GM10266 (cell line): ENCODE measurements around the gene DAP.

Experiments used
- DNase-seq: peaks from one replicate; pipeline ENCODE4 v3.0.0; 2012; ENCODE audit errors: extremely low spot score
- TF ChIP-seq, protein P1 (sequence below): IDR thresholded peaks from 2 replicates; pipeline ENCODE4 v1.5.1; 2012; ENCODE audit warnings: mild to moderate bottlenecking, low read depth; ENCODE audit not compliant: control insufficient read depth, insufficient read depth; ENCODE audit errors: missing control alignments

Gene DAP

DNA sequence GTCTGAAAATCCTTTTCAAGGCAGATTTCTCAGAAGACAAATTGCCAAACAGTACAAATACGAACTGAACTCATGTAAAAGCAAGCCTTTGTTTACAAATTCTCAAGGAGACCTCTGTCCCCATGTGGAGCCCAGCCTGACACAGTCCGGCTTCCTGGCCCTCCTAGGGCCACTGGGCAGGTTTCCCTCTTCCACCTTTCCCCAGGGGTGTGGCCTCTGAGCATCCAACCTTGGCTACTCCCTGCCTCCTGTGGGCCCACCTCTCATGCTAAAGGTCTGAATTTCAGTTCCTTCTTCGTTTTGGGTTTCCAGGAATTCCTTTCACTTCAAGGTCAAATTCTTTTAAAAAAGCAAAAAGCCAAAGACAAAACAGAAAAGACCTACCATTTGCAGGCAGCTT, 10.1 kb downstream of the DAP start:
- TF ChIP-seq, protein P1, sequence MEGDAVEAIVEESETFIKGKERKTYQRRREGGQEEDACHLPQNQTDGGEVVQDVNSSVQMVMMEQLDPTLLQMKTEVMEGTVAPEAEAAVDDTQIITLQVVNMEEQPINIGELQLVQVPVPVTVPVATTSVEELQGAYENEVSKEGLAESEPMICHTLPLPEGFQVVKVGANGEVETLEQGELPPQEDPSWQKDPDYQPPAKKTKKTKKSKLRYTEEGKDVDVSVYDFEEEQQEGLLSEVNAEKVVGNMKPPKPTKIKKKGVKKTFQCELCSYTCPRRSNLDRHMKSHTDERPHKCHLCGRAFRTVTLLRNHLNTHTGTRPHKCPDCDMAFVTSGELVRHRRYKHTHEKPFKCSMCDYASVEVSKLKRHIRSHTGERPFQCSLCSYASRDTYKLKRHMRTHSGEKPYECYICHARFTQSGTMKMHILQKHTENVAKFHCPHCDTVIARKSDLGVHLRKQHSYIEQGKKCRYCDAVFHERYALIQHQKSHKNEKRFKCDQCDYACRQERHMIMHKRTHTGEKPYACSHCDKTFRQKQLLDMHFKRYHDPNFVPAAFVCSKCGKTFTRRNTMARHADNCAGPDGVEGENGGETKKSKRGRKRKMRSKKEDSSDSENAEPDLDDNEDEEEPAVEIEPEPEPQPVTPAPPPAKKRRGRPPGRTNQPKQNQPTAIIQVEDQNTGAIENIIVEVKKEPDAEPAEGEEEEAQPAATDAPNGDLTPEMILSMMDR = no peak
- DNase-seq = no peak

DNA sequence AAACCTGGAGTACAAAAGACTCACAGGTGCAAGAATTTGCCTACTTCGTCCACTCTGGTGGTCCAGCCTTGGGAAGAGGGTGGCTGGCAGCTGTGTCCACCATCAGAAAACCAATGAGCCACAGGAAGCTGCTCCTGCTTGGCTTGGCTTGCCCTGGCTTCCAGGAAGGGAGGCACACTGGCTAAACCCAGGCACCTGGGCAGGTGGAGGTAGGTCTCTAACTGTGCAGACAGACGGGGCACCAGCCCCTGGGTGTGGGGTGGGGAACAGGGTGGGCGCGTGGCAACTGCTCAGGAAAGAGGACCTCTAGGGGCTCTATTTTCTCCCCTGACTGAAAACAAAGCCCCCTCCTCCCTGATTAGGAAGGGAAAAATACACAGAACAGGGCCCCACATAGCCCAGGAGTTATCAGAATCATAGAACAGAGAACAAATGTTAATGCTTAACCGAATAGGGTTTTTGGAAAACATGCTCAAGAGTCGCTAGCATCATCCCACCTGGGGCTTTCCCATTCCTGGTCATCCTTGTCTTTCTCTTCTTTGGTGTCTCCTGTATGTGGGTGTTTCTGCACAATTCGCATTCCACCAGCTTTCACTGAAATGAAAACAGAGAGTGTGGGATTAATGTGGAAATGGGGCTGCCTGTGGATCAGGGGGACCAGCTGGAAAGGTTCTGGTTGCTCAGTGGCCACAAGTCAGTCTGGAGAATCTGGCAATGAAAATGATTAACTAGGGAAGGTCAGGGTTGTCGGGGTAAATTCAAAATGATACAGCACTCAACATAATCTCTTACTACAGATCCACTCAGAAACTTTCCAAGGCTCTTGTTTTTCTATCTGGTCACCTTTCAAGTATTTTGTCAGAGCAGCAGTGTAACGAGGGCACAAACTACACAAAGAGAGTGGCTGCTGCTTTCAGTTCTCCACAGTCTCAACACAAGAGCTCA, 13.1 kb downstream of the DAP start:
- TF ChIP-seq, protein P1 = no peak
- no peak for DNase-seq

DNA sequence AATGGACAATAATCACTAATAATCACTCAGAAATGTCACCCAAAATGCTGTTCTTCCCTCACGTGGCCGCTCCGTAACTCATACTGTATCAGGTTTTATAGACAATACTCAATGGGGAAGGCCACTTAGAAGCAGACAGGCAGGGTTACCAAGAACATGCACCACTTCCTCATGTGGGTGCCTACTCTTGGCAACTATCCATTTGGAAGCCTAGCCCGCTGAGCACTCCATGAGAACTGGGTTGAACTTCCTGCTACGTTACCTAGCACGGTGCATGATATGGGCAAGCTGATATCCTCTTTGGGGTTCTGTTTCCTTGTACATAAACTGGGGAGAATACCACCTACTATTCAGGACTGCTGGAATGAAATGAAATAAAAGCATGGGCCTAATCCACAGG, 14.3 kb downstream of the DAP start:
- DNase-seq = no peak
- TF ChIP-seq, protein P1 = no peak

DNA sequence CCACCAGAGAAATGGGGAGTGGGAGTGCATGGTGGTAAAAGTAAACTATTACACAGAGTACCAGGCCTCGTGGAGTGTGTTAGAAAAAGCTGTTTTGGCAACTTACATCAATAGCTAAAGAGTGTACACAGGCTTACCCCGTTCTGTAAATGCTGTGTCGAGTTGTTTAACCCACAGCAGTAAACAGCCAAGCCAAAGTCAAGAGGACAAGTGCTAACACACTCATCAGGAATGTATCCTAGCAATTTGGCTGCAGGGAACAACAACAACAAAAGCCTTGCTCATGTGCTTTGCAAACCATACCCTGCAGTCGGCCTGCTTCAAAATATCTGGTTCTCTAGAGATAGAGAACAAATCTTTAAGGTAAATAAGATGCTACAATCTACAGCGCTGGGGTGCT, 15.9 kb downstream of the DAP start:
- TF ChIP-seq, protein P1 = no peak
- no peak for DNase-seq

DNA sequence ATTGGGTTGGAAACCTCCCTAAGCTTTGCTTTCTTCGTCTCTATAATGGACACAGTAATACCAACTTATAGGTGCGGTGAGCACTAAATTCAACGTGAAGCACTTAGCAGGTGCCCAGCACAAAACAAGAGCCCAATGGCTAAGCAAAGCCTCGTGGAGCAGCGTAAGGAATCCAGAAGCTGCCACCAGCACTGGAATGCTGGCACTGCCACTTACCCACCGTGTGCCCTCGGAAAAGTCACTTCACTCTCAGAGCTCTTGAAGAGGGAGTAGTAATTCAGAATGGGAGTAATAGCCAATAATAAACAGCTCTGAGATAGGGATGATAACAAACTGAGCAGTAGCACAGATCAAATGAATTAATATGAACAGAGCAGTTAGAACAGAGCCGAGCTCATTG, 16.4 kb downstream of the DAP start:
- TF ChIP-seq, protein P1 = no peak
- DNase-seq = no peak

DNA sequence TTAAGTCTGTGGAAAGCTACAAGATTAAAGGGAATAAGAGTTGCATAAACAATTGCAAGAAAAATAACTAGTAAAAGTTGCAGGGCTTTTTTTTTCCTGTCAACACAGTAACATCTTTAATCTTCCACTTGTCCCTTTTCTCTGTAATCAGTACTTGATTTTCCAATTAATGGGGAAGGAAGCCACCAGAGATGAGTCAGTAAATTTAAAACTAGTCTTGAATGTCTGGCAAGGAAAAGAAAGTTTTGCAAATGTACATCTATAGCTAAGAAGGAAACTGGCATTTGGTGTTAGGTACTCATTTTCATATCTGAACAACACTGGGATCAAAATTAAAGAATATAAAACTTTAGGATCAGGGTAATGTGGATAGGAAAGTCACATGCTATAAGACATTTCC, 17.1 kb downstream of the DAP start:
- TF ChIP-seq, protein P1 = no peak

DNA sequence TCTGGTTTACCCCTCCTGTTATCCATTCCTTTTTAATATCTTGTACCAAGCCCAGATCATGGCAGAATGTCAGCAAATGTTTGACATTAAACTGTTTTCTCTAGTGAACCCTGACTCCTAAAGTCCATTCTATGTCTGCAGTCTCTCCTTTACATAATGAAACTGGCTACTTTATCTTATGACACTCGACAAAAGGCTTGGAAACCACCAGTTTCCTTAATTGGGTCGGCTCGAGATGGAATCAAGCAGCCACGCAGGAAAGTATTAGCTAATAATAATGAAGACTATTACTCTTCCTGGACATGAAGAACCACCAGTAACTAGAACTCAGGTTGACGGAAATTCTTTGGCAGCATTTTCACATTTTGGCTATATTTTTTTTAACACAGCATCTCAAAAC, 17.5 kb downstream of the DAP start:
- DNase-seq = no peak
- TF ChIP-seq, protein P1 = no peak

More for the DNA sequence above, 17.1 kb downstream of the DAP start:
- DNase-seq = no peak
